GM12878 (cell line): ENCODE measurements around the gene GDF11. TPM values are rescaled to one million over a fixed set of nuclear protein-coding genes. Genes with fewer than 3 reads are reported as not detected.

Experiments
- BCLAF1 ChIP-seq: fragments of 450-650 bp; IDR thresholded peaks from 2 replicates; pipeline ENCODE4 v1.6.1; 2017; ENCODE audit warnings: antibody characterized with exemption, mild to moderate bottlenecking, moderate library complexity
- BHLHE40 ChIP-seq, 2 experiments: fragments of 450-650 bp in 1 of 2; IDR thresholded peaks; 2 replicates each; pipeline ENCODE4 v1.6.1; 2011 to 2017; ENCODE audit warnings: low read depth in 2 of 2, borderline replicate concordance in 1 of 2, improper control_type of control experiment in 1 of 2, low read length in 1 of 2, mild to moderate bottlenecking in 1 of 2
- EGR1 ChIP-seq, 2 experiments: IDR thresholded peaks; 1 replicate in 1 of 2; 2 replicates in 1 of 2; pipeline ENCODE4 v1.6.1; 2011 to 2012; ENCODE audit warnings: low read depth in 2 of 2, low read length in 2 of 2, borderline replicate concordance in 1 of 2, mild to moderate bottlenecking in 1 of 2, moderate library complexity in 1 of 2
- MYC ChIP-seq: IDR thresholded peaks from 2 replicates; pipeline ENCODE4 v1.6.1; 2011; ENCODE audit warnings: mild to moderate bottlenecking, low read length, moderate library complexity, inconsistent platforms; ENCODE audit not compliant: insufficient read depth, insufficient replicate concordance, insufficient read length, severe bottlenecking
- PBX3 ChIP-seq: IDR thresholded peaks from 2 replicates; pipeline ENCODE4 v1.6.1; 2011; ENCODE audit warnings: mild to moderate bottlenecking, low read depth, low read length, moderate library complexity; ENCODE audit not compliant: insufficient replicate concordance
- RCOR1 ChIP-seq: conservative IDR thresholded peaks from 2 replicates; pipeline ENCODE4 v1.6.1; 2012; ENCODE audit warnings: low read depth, low read length, improper control_type of control experiment
- RELB ChIP-seq: fragments of 450-650 bp; IDR thresholded peaks from 2 replicates; pipeline ENCODE4 v1.6.1; 2017; ENCODE audit warnings: low read depth, mild to moderate bottlenecking, moderate library complexity
- SMARCA5 ChIP-seq: fragments of 450-650 bp; IDR thresholded peaks from 2 replicates; pipeline ENCODE4 v1.6.1; 2017; ENCODE audit warnings: mild to moderate bottlenecking
- SREBF2 ChIP-seq: IDR thresholded peaks from 2 replicates; pipeline ENCODE4 v1.6.1; 2012; ENCODE audit warnings: mild to moderate bottlenecking, low read length
- polyA plus RNA-seq, 11 experiments: library from polyadenylated mRNA; depleted of rRNA in 4 of 11; unstranded in 6 of 11; stranded (reverse) in 5 of 11; fragments of >200 nt; fragmentation: Nextera tagmentation in 4 of 11; fragmentation: Illumina TruSeq in 1 of 11; extraction: Ambion mirVana in 4 of 11; extraction: Trizol in 1 of 11; gene quantifications; 1 replicate in 1 of 11; 2 replicates in 10 of 11; pipeline versions ENCODE4 v1.2.1 to v1.2.3, GENCODE V29; 2011 to 2016; ENCODE audit warnings: inconsistent platforms in 2 of 11, missing spikeins in 2 of 11, low read depth in 1 of 11
- total RNA-seq, 4 experiments: library from RNA; depleted of rRNA in 3 of 4; stranded (reverse); fragments of >200 nt in 3 of 4; fragmentation: Illumina TruSeq in 1 of 4; extraction: Trizol in 1 of 4; gene quantifications; 2 replicates each; pipeline versions ENCODE4 v1.2.1 to v1.2.3, GENCODE V29; 2013 to 2021
- TF ChIP-seq, protein P1 (sequence below): IDR thresholded peaks from 2 replicates; pipeline ENCODE4 v1.6.1; 2012; ENCODE audit warnings: low read length, inconsistent platforms
- TF ChIP-seq, protein P2 (sequence below), 3 experiments: IDR thresholded peaks in 2 of 3; conservative IDR thresholded peaks in 1 of 3; 2 replicates each; pipeline ENCODE4 v1.5.1; 2011; ENCODE audit warnings: low read depth in 3 of 3, low read length in 3 of 3, mild to moderate bottlenecking in 3 of 3, control low read depth in 2 of 3, moderate library complexity in 2 of 3, inconsistent platforms in 1 of 3, mixed read lengths in 1 of 3; ENCODE audit not compliant: control insufficient read depth in 2 of 3, insufficient read depth in 1 of 3; ENCODE audit errors: extremely low read depth in 1 of 3

GDF11 gene
- total and polyA plus RNA-seq, 10 of the 15 experiments (the other 5 are each of a cell fraction or from before 2014, with no cell fraction given) = 0.83 to 15.4 (median 4.3) TPM

DNA sequence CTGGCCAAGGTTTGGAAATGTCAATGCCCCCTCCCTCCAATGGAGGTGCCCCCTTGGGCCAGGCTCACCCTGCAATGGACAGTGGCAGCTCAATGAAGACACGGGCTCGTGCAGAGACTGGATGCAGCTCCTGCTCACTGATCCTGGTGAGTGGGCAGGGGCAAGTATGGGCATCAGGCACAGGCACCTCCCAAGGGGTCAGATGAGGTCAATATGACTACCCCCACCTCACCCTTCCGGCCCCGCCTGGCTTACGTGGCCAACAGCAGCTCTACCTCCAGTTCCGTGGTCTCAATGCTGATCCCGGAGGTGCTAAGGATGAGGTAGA lies 48.8 kb upstream of the GDF11 start (continued):
- TF ChIP-seq BCLAF1 (no peak), EGR1 (IDR thresholded peaks at IDR 0.05; ENCODE audit: borderline replicate concordance in 1 of 2, low read depth in 2 of 2, low read length in 2 of 2) (no peak), MYC (no peak), BHLHE40 (IDR thresholded peaks at IDR 0.05; ENCODE audit: borderline replicate concordance in 1 of 2, low read depth in 2 of 2, low read length in 1 of 2) (no peak), RELB (no peak), SREBF2 (no peak), SMARCA5 (no peak), PBX3 (no peak), RCOR1 (no peak)
- TF ChIP-seq, protein P1, sequence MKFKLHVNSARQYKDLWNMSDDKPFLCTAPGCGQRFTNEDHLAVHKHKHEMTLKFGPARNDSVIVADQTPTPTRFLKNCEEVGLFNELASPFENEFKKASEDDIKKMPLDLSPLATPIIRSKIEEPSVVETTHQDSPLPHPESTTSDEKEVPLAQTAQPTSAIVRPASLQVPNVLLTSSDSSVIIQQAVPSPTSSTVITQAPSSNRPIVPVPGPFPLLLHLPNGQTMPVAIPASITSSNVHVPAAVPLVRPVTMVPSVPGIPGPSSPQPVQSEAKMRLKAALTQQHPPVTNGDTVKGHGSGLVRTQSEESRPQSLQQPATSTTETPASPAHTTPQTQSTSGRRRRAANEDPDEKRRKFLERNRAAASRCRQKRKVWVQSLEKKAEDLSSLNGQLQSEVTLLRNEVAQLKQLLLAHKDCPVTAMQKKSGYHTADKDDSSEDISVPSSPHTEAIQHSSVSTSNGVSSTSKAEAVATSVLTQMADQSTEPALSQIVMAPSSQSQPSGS = no peak
- TF ChIP-seq, protein P2, sequence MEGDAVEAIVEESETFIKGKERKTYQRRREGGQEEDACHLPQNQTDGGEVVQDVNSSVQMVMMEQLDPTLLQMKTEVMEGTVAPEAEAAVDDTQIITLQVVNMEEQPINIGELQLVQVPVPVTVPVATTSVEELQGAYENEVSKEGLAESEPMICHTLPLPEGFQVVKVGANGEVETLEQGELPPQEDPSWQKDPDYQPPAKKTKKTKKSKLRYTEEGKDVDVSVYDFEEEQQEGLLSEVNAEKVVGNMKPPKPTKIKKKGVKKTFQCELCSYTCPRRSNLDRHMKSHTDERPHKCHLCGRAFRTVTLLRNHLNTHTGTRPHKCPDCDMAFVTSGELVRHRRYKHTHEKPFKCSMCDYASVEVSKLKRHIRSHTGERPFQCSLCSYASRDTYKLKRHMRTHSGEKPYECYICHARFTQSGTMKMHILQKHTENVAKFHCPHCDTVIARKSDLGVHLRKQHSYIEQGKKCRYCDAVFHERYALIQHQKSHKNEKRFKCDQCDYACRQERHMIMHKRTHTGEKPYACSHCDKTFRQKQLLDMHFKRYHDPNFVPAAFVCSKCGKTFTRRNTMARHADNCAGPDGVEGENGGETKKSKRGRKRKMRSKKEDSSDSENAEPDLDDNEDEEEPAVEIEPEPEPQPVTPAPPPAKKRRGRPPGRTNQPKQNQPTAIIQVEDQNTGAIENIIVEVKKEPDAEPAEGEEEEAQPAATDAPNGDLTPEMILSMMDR (IDR thresholded peaks at IDR 0.05 in 2 of 3, conservative IDR thresholded peaks at IDR 0.05 in 1 of 3; ENCODE audit: control insufficient read depth in 2 of 3, extremely low read depth in 1 of 3, insufficient read depth in 1 of 3, low read depth in 3 of 3, low read length in 3 of 3) = no peak
- TF ChIP-seq, all 136 proteins: peak for 0
